ENCODE results near the gene ANKRD7.
"Not testable (repeated sequence)": the region's sequence is repeated elsewhere in the genome, so short reads cannot be mapped to it uniquely, and the experiment has no call there.

ANKRD7 gene

GRCh38 chr7:118239014-118239413, 14.5 kb downstream of the ANKRD7 start:
- Histone ChIP-seq H3K27me3 (ENCODE audit: control insufficient read depth, insufficient read depth, low read length) (no peaks in the 10 kb centered on the region), H3K4me3 (ENCODE audit: low read depth, low read length) (no peak overlapping the region), H3K4me1 (ENCODE audit: control insufficient read depth, insufficient read depth, low read length) (no peaks in the 10 kb centered on the region; the same call in 1 of the 2 replicates), H3K9me3 (ENCODE audit: control insufficient read depth, insufficient read depth, low read depth, low read length) (no peaks in the 10 kb centered on the region), H3K9ac (ENCODE audit: low read length) (no peak overlapping the region), H3K27ac (ENCODE audit: low read depth, low read length) (no peak overlapping the region), H3K36me3 (ENCODE audit: control insufficient read depth, insufficient read depth, low read length) (no peaks in the 10 kb centered on the region)

GRCh38 chr7:118240320-118240719, 15.8 kb downstream of the ANKRD7 start:
- not testable (repeated sequence) for H3K27me3 ChIP-seq (ENCODE audit: control insufficient read depth, insufficient read depth, low read length); H3K27ac ChIP-seq (ENCODE audit: low read depth, low read length); H3K4me1 ChIP-seq (ENCODE audit: control insufficient read depth, insufficient read depth, low read length); H3K4me3 ChIP-seq (ENCODE audit: low read depth, low read length); H3K9me3 ChIP-seq (ENCODE audit: control insufficient read depth, insufficient read depth, low read depth, low read length); H3K9ac ChIP-seq (ENCODE audit: low read length); H3K36me3 ChIP-seq (ENCODE audit: control insufficient read depth, insufficient read depth, low read length)

GRCh38 chr7:118243695-118244094, 19.2 kb downstream of the ANKRD7 start:
- peaks cover 5% of the 10 kb centered on the region for H3K4me1 ChIP-seq (ENCODE audit: control insufficient read depth, insufficient read depth, low read length)
- H3K9ac ChIP-seq (ENCODE audit: low read length): no peak overlapping the region
- H3K27me3 ChIP-seq (ENCODE audit: control insufficient read depth, insufficient read depth, low read length): no peaks in the 10 kb centered on the region
- no peaks in the 10 kb centered on the region for H3K9me3 ChIP-seq (ENCODE audit: control insufficient read depth, insufficient read depth, low read depth, low read length)
- no peak overlapping the region for H3K4me3 ChIP-seq (ENCODE audit: low read depth, low read length)
- no peaks in the 10 kb centered on the region for H3K36me3 ChIP-seq (ENCODE audit: control insufficient read depth, insufficient read depth, low read length)
- H3K27ac ChIP-seq (ENCODE audit: low read depth, low read length): no peak overlapping the region

- no peak overlapping the region for H3K9ac ChIP-seq (ENCODE audit: low read length)
- H3K4me1 ChIP-seq (ENCODE audit: control insufficient read depth, insufficient read depth, low read length): peaks cover 5% of the 10 kb centered on the region; the same call in 1 of the 2 replicates
- no peaks in the 10 kb centered on the region for H3K27me3 ChIP-seq (ENCODE audit: control insufficient read depth, insufficient read depth, low read length)
- H3K36me3 ChIP-seq (ENCODE audit: control insufficient read depth, insufficient read depth, low read length): no peaks in the 10 kb centered on the region
- H3K27ac ChIP-seq (ENCODE audit: low read depth, low read length): no peak overlapping the region
- no peaks in the 10 kb centered on the region for H3K9me3 ChIP-seq (ENCODE audit: control insufficient read depth, insufficient read depth, low read depth, low read length)
- H3K4me3 ChIP-seq (ENCODE audit: low read depth, low read length): no peak overlapping the region
These were observed 20.9 kb downstream of the ANKRD7 start for GRCh38 chr7:118245267-118246040.

- Histone ChIP-seq H3K4me1 (ENCODE audit: control insufficient read depth, insufficient read depth, low read length) (peaks cover 4% of the 10 kb centered on the region; the same call in 1 of the 2 replicates), H3K9ac (ENCODE audit: low read length) (no peak overlapping the region), H3K27ac (ENCODE audit: low read depth, low read length) (no peak overlapping the region), H3K27me3 (ENCODE audit: control insufficient read depth, insufficient read depth, low read length) (no peaks in the 10 kb centered on the region), H3K4me3 (ENCODE audit: low read depth, low read length) (no peak overlapping the region), H3K36me3 (ENCODE audit: control insufficient read depth, insufficient read depth, low read length) (no peaks in the 10 kb centered on the region), H3K9me3 (ENCODE audit: control insufficient read depth, insufficient read depth, low read depth, low read length) (no peaks in the 10 kb centered on the region)
These were observed 26.5 kb downstream of the ANKRD7 start for GRCh38 chr7:118250860-118251494.

- Histone ChIP-seq H3K27ac (ENCODE audit: low read depth, low read length) (no peak overlapping the region), H3K27me3 (ENCODE audit: control insufficient read depth, insufficient read depth, low read length) (no peaks in the 10 kb centered on the region), H3K9ac (ENCODE audit: low read length) (no peak overlapping the region), H3K36me3 (ENCODE audit: control insufficient read depth, insufficient read depth, low read length) (no peaks in the 10 kb centered on the region), H3K4me3 (ENCODE audit: low read depth, low read length) (no peak overlapping the region), H3K9me3 (ENCODE audit: control insufficient read depth, insufficient read depth, low read depth, low read length) (no peaks in the 10 kb centered on the region), H3K4me1 (ENCODE audit: control insufficient read depth, insufficient read depth, low read length) (peaks cover 4% of the 10 kb centered on the region; the same call in 1 of the 2 replicates)
These were observed 27.6 kb downstream of the ANKRD7 start for GRCh38 chr7:118252087-118252486.

GRCh38 chr7:118259115-118259514, 34.6 kb downstream of the ANKRD7 start:
- Histone ChIP-seq H3K27ac (ENCODE audit: low read depth, low read length) (no peak overlapping the region), H3K9ac (ENCODE audit: low read length) (no peak overlapping the region), H3K4me3 (ENCODE audit: low read depth, low read length) (no peak overlapping the region), H3K27me3 (ENCODE audit: control insufficient read depth, insufficient read depth, low read length) (no peaks in the 10 kb centered on the region), H3K9me3 (ENCODE audit: control insufficient read depth, insufficient read depth, low read depth, low read length) (no peaks in the 10 kb centered on the region), H3K36me3 (ENCODE audit: control insufficient read depth, insufficient read depth, low read length) (no peaks in the 10 kb centered on the region), H3K4me1 (ENCODE audit: control insufficient read depth, insufficient read depth, low read length) (no peaks in the 10 kb centered on the region)

- no peak overlapping the region for H3K4me3 ChIP-seq (ENCODE audit: low read depth, low read length)
- no peak overlapping the region for H3K9ac ChIP-seq (ENCODE audit: low read length)
- H3K4me1 ChIP-seq (ENCODE audit: control insufficient read depth, insufficient read depth, low read length): no peaks in the 10 kb centered on the region
- no peaks in the 10 kb centered on the region for H3K27me3 ChIP-seq (ENCODE audit: control insufficient read depth, insufficient read depth, low read length)
- H3K9me3 ChIP-seq (ENCODE audit: control insufficient read depth, insufficient read depth, low read depth, low read length): no peaks in the 10 kb centered on the region
- H3K36me3 ChIP-seq (ENCODE audit: control insufficient read depth, insufficient read depth, low read length): no peaks in the 10 kb centered on the region
- H3K27ac ChIP-seq (ENCODE audit: low read depth, low read length): no peak overlapping the region
These were observed 40.3 kb downstream of the ANKRD7 start for GRCh38 chr7:118264836-118265235.

- Histone ChIP-seq H3K9me3 (ENCODE audit: control insufficient read depth, insufficient read depth, low read depth, low read length) (no peaks in the 10 kb centered on the region), H3K36me3 (ENCODE audit: control insufficient read depth, insufficient read depth, low read length) (no peaks in the 10 kb centered on the region), H3K4me1 (ENCODE audit: control insufficient read depth, insufficient read depth, low read length) (no peaks in the 10 kb centered on the region), H3K9ac (ENCODE audit: low read length) (no peak overlapping the region), H3K27me3 (ENCODE audit: control insufficient read depth, insufficient read depth, low read length) (no peaks in the 10 kb centered on the region), H3K27ac (ENCODE audit: low read depth, low read length) (no peak overlapping the region), H3K4me3 (ENCODE audit: low read depth, low read length) (no peak overlapping the region)
These were observed 56.0 kb downstream of the ANKRD7 start for GRCh38 chr7:118280319-118281012.

GRCh38 chr7:118281196-118281595, 56.7 kb downstream of the ANKRD7 start:
- H3K36me3 ChIP-seq (ENCODE audit: control insufficient read depth, insufficient read depth, low read length): no peaks in the 10 kb centered on the region
- H3K9ac ChIP-seq (ENCODE audit: low read length): no peak overlapping the region
- H3K9me3 ChIP-seq (ENCODE audit: control insufficient read depth, insufficient read depth, low read depth, low read length): no peaks in the 10 kb centered on the region
- no peak overlapping the region for H3K4me3 ChIP-seq (ENCODE audit: low read depth, low read length)
- no peak overlapping the region for H3K27ac ChIP-seq (ENCODE audit: low read depth, low read length)
- no peaks in the 10 kb centered on the region for H3K4me1 ChIP-seq (ENCODE audit: control insufficient read depth, insufficient read depth, low read length)
- H3K27me3 ChIP-seq (ENCODE audit: control insufficient read depth, insufficient read depth, low read length): no peaks in the 10 kb centered on the region

GRCh38 chr7:118285358-118285757, 60.9 kb downstream of the ANKRD7 start:
- no peaks in the 10 kb centered on the region for H3K4me1 ChIP-seq (ENCODE audit: control insufficient read depth, insufficient read depth, low read length)
- no peak overlapping the region for H3K4me3 ChIP-seq (ENCODE audit: low read depth, low read length)
- H3K27me3 ChIP-seq (ENCODE audit: control insufficient read depth, insufficient read depth, low read length): no peaks in the 10 kb centered on the region
- no peak overlapping the region for H3K9ac ChIP-seq (ENCODE audit: low read length)
- H3K27ac ChIP-seq (ENCODE audit: low read depth, low read length): no peak overlapping the region
- H3K36me3 ChIP-seq (ENCODE audit: control insufficient read depth, insufficient read depth, low read length): no peaks in the 10 kb centered on the region
- no peaks in the 10 kb centered on the region; the same call in 1 of the 2 replicates for H3K9me3 ChIP-seq (ENCODE audit: control insufficient read depth, insufficient read depth, low read depth, low read length)
